KG1 (cell line): ENCODE results near the gene CTDNEP1.
"Not testable (repeated sequence)": the region's sequence is repeated elsewhere in the genome, so short reads cannot be mapped to it uniquely, and the experiment has no call there.

Experiments used
- DNase-seq: peaks from one replicate; lab custom pipeline; 2025; lab: John Stamatoyannopoulos, UW

CTDNEP1 gene

GRCh38 chr17:7246779-7247178 lies 4.8 kb downstream of the CTDNEP1 start:
- DNase-seq: no peak

- not testable (repeated sequence) for DNase-seq
Observed at GRCh38 chr17:7243838-7244237, 7.7 kb downstream of the CTDNEP1 start.

GRCh38 chr17:7243453-7243729 lies 8.1 kb downstream of the CTDNEP1 start:
- DNase-seq: no peak

- peak; percentile 63 for DNase-seq
Observed at GRCh38 chr17:7242717-7243452, 8.6 kb downstream of the CTDNEP1 start.

GRCh38 chr17:7241783-7242716 lies 9.5 kb downstream of the CTDNEP1 start, which contains the start of gene GABARAP:
Gene GABARAP (minus strand): TSS chr17:7242449. CDS start chr17:7242330, 119 bp downstream.
- peak; percentile 62 for DNase-seq

GRCh38 chr17:7241090-7241733 lies 10.3 kb downstream of the CTDNEP1 start:
- DNase-seq: no peak

GRCh38 chr17:7240375-7240774 lies 11.2 kb downstream of the CTDNEP1 start:
- DNase-seq: no peak

GRCh38 chr17:7239091-7240027 lies 12.2 kb downstream of the CTDNEP1 start, which contains the start of gene PHF23:
Gene PHF23 (minus strand): TSS chr17:7239457. CDS start chr17:7239279, 178 bp downstream.
- peak; percentile 84 for DNase-seq

GRCh38 chr17:7238420-7239090 lies 13.0 kb downstream of the CTDNEP1 start:
- DNase-seq: no peak

- no peak for DNase-seq
Observed at GRCh38 chr17:7237761-7238419, 13.6 kb downstream of the CTDNEP1 start.

- no peak for DNase-seq
Observed at GRCh38 chr17:7237266-7237760, 14.2 kb downstream of the CTDNEP1 start.

GRCh38 chr17:7236808-7237207 lies 14.7 kb downstream of the CTDNEP1 start:
- no peak for DNase-seq

GRCh38 chr17:7235693-7236665 lies 15.6 kb downstream of the CTDNEP1 start:
- no peak for DNase-seq

- DNase-seq: peak; percentile 64
Observed at GRCh38 chr17:7234083-7234951, 17.2 kb downstream of the CTDNEP1 start, which contains the start of gene DVL2. Gene DVL2 (minus strand): TSS chr17:7234517. CDS start chr17:7234262, 255 bp downstream.

- DNase-seq: no peak
Observed at GRCh38 chr17:7233701-7234082, 17.8 kb downstream of the CTDNEP1 start.

GRCh38 chr17:7232114-7232513 lies 19.4 kb downstream of the CTDNEP1 start:
- DNase-seq: no peak

GRCh38 chr17:7229504-7229903 lies 22.0 kb downstream of the CTDNEP1 start:
- DNase-seq: no peak

- DNase-seq: no peak
Observed at GRCh38 chr17:7228920-7229319, 22.6 kb downstream of the CTDNEP1 start.
